ENCODE measurements around the gene CHST9.

DNA sequence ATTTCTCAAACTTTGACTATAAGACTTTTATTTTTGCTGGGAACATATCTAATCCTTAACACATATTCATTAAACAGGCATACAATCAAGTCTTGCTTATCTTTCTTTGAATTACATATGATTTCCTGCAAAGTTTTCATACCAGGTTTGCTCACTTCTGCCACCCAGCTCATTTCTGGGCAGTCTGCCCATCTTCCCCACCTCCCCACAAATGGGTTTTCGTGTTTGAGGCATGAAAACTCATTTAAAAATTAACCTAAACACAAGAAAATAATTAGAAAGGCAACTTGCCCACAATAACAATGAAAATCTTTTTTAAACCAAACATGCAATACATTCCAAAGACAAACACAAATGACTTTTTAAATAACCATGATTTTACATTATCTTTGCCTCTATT is 3.4 kb downstream of the CHST9 start:
- TF ChIP-seq RFX5 (IDR thresholded peaks at IDR 0.05; ENCODE audit: low read depth, low read length), result no peak
- no peak for TF ChIP-seq CTCF (IDR thresholded peaks at IDR 0.05 in 2 of 3, conservative IDR thresholded peaks at IDR 0.05 in 1 of 3; ENCODE audit: control insufficient read depth in 2 of 3, extremely low read depth in 1 of 3, insufficient read depth in 1 of 3, low read depth in 3 of 3, low read length in 3 of 3)
- no peak for TF ChIP-seq REST (IDR thresholded peaks at IDR 0.05; ENCODE audit: low read depth, low read length)
- TF ChIP-seq NFIC (IDR thresholded peaks at IDR 0.05; ENCODE audit: low read depth, low read length), result no peak
- no peak for TF ChIP-seq POLR2A (IDR thresholded peaks at IDR 0.05; ENCODE audit: low read depth, low read length)
- no peak for TF ChIP-seq ESRRA (IDR thresholded peaks at IDR 0.05; ENCODE audit: low read length)
- no peak for TF ChIP-seq JUND (IDR thresholded peaks at IDR 0.05; ENCODE audit: low read depth, low read length)
- no peak for TF ChIP-seq BHLHE40 (IDR thresholded peaks at IDR 0.05; ENCODE audit: borderline replicate concordance in 1 of 2, low read depth in 2 of 2, low read length in 1 of 2)
- no peak for TF ChIP-seq RB1 (IDR thresholded peaks at IDR 0.05; ENCODE audit: borderline replicate concordance)
- TF ChIP-seq CHD2 (IDR thresholded peaks at IDR 0.05; ENCODE audit: borderline replicate concordance, low read depth, low read length), result no peak
- TF ChIP-seq, protein P1, sequence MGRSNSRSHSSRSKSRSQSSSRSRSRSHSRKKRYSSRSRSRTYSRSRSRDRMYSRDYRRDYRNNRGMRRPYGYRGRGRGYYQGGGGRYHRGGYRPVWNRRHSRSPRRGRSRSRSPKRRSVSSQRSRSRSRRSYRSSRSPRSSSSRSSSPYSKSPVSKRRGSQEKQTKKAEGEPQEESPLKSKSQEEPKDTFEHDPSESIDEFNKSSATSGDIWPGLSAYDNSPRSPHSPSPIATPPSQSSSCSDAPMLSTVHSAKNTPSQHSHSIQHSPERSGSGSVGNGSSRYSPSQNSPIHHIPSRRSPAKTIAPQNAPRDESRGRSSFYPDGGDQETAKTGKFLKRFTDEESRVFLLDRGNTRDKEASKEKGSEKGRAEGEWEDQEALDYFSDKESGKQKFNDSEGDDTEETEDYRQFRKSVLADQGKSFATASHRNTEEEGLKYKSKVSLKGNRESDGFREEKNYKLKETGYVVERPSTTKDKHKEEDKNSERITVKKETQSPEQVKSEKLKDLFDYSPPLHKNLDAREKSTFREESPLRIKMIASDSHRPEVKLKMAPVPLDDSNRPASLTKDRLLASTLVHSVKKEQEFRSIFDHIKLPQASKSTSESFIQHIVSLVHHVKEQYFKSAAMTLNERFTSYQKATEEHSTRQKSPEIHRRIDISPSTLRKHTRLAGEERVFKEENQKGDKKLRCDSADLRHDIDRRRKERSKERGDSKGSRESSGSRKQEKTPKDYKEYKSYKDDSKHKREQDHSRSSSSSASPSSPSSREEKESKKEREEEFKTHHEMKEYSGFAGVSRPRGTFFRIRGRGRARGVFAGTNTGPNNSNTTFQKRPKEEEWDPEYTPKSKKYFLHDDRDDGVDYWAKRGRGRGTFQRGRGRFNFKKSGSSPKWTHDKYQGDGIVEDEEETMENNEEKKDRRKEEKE (IDR thresholded peaks at IDR 0.05), result no peak
- no peak for TF ChIP-seq SREBF1 (IDR thresholded peaks at IDR 0.05; ENCODE audit: low read length)
- no peak for TF ChIP-seq MYC (IDR thresholded peaks at IDR 0.05; ENCODE audit: insufficient read depth, insufficient read length, insufficient replicate concordance, low read length, severe bottlenecking)

Data from GM12878 (cell line).